DOHH2 (cell line): Measurements from ENCODE around the gene GNG12.

Source experiments
- EZH2phosphoT487 ChIP-seq: fragments of 200-600 bp; sonication (generic); IDR thresholded peaks from 2 replicates; pipeline ENCODE4 v1.6.1; 2017; ENCODE audit warnings: borderline replicate concordance, mild to moderate bottlenecking, antibody characterized with exemption, low read length, moderate library complexity, mixed read lengths
- TF ChIP-seq, protein P1 (sequence below): fragments of 200-600 bp; sonication (generic); IDR thresholded peaks from one replicate; pipeline ENCODE4 v1.5.1; 2014; ENCODE audit warnings: antibody characterized with exemption, mild to moderate bottlenecking, low read depth, low read length; ENCODE audit not compliant: poor library complexity, severe bottlenecking

GRCh38 chr1:67676946-67677345 is 156.3 kb downstream of the GNG12 start:
- TF ChIP-seq, protein P1, sequence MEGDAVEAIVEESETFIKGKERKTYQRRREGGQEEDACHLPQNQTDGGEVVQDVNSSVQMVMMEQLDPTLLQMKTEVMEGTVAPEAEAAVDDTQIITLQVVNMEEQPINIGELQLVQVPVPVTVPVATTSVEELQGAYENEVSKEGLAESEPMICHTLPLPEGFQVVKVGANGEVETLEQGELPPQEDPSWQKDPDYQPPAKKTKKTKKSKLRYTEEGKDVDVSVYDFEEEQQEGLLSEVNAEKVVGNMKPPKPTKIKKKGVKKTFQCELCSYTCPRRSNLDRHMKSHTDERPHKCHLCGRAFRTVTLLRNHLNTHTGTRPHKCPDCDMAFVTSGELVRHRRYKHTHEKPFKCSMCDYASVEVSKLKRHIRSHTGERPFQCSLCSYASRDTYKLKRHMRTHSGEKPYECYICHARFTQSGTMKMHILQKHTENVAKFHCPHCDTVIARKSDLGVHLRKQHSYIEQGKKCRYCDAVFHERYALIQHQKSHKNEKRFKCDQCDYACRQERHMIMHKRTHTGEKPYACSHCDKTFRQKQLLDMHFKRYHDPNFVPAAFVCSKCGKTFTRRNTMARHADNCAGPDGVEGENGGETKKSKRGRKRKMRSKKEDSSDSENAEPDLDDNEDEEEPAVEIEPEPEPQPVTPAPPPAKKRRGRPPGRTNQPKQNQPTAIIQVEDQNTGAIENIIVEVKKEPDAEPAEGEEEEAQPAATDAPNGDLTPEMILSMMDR = no peak
- no peak for TF ChIP-seq EZH2phosphoT487
